NCI-H2081 treated with DMSO at 0.1 percent for 48 hours (cell line): ENCODE measurements around the gene GPS2.

ENCODE experiments used
- DNase-seq: peaks from one replicate; lab custom pipeline; 2025; lab: John Stamatoyannopoulos, UW

GPS2 gene

DNA sequence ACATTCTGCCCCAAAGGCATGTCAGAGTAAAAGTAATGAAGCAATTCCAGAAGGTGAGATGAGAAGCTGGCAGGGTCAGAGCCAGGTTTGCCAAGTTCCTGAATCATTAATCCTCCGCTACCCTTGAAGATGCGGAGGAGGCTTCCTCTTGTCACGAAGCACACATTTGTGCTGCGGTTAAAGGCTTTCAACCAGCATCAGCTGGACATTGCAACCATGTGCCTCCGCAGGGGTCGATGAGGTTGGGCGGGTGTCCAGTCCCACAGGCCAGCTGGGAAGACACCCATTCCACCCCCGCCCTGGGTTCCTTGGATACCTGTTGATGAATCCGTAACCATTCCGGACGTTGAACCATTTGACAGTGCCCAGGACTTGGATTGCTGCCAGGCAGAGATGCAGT is 22.0 kb downstream of the GPS2 start:
- no peak for DNase-seq

- DNase-seq, result no peak
Observed at GRCh38 chr17:7292729-7293128, 22.4 kb downstream of the GPS2 start.

DNA sequence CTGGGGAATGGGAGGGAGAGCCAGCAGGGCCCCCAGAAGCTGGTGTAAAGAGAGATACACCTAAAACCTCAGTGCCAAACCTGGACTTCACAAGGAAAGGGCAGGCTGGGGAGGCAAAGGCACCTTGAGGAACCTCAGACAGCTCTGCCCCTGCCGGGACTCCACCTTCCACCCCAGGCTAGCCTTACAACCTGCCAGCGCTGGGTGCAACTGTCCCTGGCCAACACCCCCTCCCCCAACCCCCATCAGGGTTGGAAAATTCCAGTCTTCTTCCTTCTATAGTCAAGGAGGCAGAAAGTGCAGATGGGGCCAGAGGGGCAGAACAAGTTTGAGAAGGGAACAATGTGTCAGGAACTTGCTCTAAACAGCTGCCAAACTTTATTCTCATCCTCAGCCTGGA is 23.0 kb downstream of the GPS2 start:
- no peak for DNase-seq

DNA sequence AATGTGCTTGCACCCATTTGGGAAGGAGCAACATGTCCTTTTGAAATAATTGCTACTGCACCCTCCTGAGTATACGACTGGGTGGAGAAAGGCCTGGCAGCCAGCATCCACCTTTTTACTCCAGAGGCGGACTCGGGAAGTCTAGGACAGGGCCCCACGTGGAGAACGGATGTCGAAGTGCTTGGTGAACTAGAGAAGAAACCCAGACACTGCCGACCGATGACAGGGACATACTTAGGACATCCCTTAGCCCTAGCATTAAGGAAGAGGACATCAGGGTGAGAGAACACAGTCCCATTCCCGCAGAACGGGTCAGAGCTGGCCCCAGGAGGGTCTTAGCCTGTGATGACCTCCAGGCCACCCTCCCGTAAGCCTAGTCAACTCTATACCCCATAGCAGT is 24.5 kb downstream of the GPS2 start:
- DNase-seq, result no peak

DNA sequence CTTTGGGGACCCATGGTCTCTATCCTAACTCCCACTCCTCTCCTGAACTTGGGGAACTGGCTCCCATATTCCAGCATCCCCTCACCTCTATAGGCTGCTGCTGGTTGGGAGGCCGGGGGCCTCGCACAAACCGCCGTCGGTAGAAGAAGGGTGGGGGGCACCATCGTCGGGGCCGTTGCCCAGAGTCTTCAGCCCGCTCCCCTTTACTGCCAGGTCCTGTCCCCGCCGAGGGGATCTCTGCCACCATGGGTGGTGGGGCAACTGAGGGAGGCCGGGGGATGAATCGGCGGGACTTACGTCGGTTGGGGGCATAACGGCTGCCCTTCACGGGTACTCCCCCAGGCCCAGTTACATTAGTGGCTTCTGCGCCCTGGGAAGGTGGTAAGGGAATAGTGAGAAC is 25.0 kb downstream of the GPS2 start:
- no peak for DNase-seq

DNA sequence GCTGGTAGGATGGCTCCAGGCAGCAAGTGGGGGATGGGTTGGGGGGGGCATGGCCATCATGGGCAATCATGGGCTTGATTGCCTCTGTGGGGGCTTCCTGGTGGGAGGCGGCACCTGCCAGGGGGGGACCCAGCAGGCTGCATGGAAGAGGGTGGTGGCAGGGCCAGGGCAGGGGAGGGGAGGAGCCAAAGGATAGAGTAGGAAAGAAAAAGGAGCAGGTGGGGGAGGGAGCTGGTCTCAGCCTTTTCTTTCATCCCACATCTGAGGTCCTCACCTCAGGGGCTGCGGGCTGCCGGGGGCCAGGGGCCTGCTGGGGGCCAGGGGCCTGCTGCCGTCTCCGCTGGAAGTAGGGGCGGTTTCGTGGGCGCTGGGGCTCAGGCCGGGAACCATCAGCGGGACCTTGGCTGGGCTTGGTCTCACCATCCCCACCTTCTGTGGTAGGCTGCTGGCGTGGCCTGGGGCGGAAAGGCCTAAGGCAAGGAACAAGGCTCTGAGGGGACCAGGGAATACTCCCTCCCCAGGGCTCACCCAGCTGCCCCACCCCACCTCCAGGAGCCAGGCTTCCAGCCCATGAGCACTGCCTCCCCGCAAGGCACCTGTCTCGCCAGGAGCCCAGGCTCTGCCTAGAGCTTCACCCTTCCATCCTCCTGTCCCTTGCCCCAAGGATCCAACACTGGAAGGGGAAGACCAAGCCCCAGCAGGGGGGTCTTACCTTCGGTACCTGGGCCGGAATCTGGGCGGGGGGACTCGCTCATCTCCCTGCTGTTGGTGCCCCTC is 25.7 kb downstream of the GPS2 start:
- DNase-seq, result no peak

GRCh38 chr17:7285679-7286078 is 29.5 kb downstream of the GPS2 start:
- no peak for DNase-seq

DNA sequence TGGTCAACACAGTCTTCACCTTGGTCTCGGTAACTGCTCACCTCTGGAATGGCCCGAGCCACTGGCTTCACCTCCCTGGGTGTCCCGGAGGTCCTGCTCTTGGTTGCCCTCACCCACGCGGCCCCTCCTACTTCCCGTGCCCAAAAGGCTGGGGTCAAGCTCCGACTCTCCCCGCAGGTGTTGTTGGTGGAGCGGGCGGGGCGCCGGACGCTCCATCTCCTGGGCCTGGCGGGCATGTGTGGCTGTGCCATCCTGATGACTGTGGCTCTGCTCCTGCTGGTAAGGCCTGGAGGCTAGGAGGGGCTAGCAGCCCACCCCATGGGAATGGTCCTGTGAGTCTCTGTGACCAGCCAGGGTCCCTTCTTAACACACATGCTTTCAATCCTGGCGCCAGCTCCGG is 30.2 kb downstream of the GPS2 start:
- no peak for DNase-seq

DNA sequence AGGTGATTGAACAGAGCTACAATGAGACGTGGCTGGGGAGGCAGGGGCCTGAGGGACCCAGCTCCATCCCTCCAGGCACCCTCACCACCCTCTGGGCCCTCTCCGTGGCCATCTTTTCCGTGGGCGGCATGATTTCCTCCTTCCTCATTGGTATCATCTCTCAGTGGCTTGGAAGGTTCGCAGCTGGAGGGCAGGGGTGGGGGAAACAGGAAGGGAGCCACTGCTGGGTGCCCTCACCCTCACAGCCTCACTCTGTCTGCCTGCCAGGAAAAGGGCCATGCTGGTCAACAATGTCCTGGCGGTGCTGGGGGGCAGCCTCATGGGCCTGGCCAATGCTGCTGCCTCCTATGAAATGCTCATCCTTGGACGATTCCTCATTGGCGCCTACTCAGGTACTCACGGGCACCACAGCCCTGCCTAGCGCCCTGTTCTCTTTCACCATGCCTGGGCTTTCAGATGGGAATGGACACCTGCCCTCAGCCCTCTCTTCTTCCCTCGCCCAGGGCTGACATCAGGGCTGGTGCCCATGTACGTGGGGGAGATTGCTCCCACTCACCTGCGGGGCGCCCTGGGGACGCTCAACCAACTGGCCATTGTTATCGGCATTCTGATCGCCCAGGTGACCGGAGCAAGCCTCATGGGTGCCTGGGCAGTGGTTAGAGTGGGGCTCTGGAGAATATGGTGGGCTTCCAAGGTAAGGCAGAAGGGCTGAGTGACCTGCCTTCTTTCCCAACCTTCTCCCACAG is 31.5 kb downstream of the GPS2 start:
- DNase-seq, result no peak

GRCh38 chr17:7282752-7283321 is 32.3 kb downstream of the GPS2 start:
- no peak for DNase-seq

GRCh38 chr17:7281953-7282751 is 33.0 kb downstream of the GPS2 start:
- DNase-seq, result no peak

DNA sequence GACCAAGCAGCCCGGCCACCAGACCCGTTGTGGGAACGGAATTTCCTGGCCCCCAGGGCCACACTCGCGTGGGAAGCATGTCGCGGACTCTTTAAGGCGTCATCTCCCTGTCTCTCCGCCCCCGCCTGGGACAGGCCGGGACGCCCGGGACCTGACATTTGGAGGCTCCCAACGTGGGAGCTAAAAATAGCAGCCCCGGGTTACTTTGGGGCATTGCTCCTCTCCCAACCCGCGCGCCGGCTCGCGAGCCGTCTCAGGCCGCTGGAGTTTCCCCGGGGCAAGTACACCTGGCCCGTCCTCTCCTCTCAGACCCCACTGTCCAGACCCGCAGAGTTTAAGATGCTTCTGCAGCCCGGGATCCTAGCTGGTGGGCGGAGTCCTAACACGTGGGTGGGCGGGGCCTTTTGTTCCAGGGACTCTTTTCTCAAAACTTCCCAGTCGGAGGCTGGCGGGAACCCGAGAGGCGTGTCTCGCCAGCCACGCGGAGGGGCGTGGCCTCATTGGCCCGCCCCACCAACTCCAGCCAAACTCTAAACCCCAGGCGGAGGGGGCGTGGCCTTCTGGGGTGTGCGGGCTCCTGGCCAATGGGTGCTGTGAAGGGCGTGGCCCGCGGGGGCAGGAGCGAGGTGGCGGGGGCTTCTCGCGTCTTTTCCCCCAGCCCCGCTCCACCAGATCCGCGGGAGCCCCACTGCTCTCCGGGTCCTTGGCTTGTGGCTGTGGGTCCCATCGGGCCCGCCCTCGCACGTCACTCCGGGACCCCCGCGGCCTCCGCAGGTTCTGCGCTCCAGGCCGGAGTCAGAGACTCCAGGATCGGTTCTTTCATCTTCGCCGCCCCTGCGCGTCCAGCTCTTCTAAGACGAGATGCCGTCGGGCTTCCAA is 33.8 kb downstream of the GPS2 start, which contains the start of gene SLC2A4:
SLC2A4 (plus strand) TSS at position 645 of the 879 bp plus-strand sequence; CDS start at position 862, 217 bp downstream.
- no peak for DNase-seq

DNA sequence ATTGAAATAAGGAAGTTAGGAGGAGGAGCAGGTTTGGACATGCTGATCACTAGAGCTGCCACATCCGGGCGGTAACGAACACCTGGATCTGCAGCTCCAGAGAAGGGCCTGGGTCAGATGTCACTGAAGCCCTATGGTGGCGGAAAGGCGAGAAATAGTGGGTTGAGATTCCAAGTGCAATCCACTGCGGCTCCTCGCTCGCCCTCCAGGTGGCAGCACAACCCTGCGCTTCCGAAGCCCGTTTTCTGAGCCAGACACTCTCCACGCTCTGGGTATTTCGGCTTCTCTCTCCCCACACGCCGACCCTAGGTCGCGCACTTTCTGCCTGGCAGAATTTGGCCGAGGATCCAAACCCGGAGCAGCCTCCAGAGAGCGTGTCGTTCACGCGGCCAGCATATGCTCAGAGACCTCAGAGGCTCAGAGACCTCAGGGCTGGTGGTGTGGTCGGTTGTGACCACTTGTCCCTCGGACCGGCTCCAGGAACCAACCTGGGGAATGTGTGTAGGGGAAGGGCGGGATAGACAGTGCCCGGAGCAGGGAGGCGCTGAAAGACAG is 34.6 kb downstream of the GPS2 start:
- no peak for DNase-seq

GRCh38 chr17:7279448-7279847 is 35.7 kb downstream of the GPS2 start:
- no peak for DNase-seq

GRCh38 chr17:7266784-7267183 is 48.4 kb downstream of the GPS2 start:
- no peak for DNase-seq

DNA sequence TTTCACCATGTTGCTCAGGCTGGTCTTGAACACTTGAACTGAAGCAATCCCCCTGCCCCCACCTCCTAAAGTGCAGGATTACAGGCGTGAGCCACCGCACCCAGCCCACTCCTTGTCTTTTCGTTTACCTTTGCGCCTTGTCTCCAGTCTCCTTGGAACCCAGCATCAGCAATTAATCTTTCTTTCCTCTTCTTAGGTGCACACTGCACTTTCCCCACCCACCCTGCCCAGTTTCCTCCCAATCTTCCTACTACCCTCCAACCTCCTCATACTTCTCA is 51.4 kb downstream of the GPS2 start:
- DNase-seq, result no peak

DNA sequence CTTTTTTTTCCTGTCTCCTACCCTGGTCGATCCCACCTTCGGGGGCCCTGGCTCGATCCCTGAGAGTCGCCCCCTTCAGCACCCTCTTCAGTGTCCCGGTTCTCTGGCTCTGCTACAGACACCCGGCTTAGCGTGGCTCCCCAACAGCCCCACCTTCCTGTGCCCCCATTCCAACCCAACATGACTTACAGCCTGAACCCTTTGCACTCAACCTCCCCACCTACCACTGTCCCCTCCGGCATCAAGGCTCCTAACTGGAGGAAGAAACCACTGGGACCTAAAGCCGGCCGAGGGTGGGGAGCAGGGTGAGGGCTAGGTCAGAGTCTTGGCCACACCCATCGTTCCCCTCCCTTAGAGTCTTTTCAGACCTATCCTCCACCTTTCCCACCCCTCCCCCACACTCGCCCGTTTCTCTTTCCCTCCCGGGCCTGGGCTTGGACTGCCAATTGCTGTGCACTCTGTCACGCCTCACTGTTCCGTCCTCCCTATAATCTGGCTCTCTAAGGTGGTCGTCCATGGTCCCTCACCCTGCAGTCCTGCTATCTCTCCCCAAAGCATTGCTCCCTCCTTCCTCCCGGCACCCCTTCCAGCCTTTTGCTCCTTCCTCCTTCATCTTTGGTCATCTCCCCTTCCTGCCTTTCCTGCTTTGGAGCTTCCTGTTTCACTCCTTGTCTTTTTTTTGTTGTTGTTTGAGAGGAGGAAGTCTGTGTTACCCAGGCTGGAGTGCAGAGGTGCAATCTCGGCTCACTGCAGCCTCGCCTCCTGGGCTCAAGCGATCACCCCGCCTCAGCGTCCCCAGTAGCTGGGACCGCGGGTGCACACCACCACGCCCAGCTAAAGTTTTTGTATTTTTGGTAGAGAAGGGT is 52.0 kb downstream of the GPS2 start:
- no peak for DNase-seq
